H1 (cell line): ENCODE results near the gene RAB36. TPM values are rescaled to one million over a fixed set of nuclear protein-coding genes. Genes with fewer than 3 reads are reported as not detected.

Source experiments
- CHD7 ChIP-seq: fragments of 300-600 bp; sonication (generic); IDR thresholded peaks from 2 replicates; pipeline ENCODE4 v1.7.1; 2012; ENCODE audit warnings: low read length, moderate library complexity, mild to moderate bottlenecking, inconsistent platforms; ENCODE audit not compliant: insufficient replicate concordance
- CREB1 ChIP-seq: IDR thresholded peaks from 2 replicates; pipeline ENCODE4 v1.6.1; 2012; ENCODE audit warnings: inconsistent platforms
- E2F6 ChIP-seq: IDR thresholded peaks from 2 replicates; pipeline ENCODE4 v1.6.1; 2012; ENCODE audit warnings: inconsistent platforms
- KDM4A ChIP-seq: IDR thresholded peaks from one replicate; pipeline ENCODE4 v1.7.1; 2012; ENCODE audit warnings: low read depth, mild to moderate bottlenecking, moderate library complexity, low read length, inconsistent platforms; ENCODE audit not compliant: severe bottlenecking
- NANOG ChIP-seq: IDR thresholded peaks from 2 replicates; pipeline ENCODE4 v1.6.1; 2011; ENCODE audit warnings: low read length, low read depth, mild to moderate bottlenecking, inconsistent platforms; ENCODE audit not compliant: insufficient read depth, poor library complexity, severe bottlenecking
- SAP30 ChIP-seq: fragments of 300-600 bp; sonication (generic); IDR thresholded peaks from 2 replicates; pipeline ENCODE4 v1.7.1; 2012; ENCODE audit warnings: low read length, moderate library complexity, mild to moderate bottlenecking, inconsistent platforms; ENCODE audit not compliant: insufficient read depth, insufficient replicate concordance
- SRF ChIP-seq: IDR thresholded peaks from 2 replicates; pipeline ENCODE4 v1.6.1; 2011; ENCODE audit warnings: mild to moderate bottlenecking, low read depth, low read length, moderate library complexity
- SUZ12 ChIP-seq: fragments of 200-600 bp; sonication (generic); IDR thresholded peaks from 2 replicates; pipeline ENCODE4 v1.6.1; 2012; ENCODE audit warnings: mild to moderate bottlenecking, inconsistent platforms, low read length, moderate library complexity, mixed read lengths
- TAF7 ChIP-seq: optimal IDR thresholded peaks from 2 replicates; pipeline ENCODE3; 2011; ENCODE audit warnings: low read depth, mild to moderate bottlenecking, inconsistent platforms, low read length, moderate library complexity, borderline replicate concordance
- TEAD4 ChIP-seq: IDR thresholded peaks from 2 replicates; pipeline ENCODE4 v1.6.1; 2012; ENCODE audit warnings: low read depth, low read length, inconsistent platforms, mixed read lengths
- polyA plus RNA-seq, 7 experiments: library from polyadenylated mRNA; depleted of rRNA in 3 of 7; stranded (reverse) in 5 of 7; unstranded in 2 of 7; fragments of >200 nt in 5 of 7; fragments of 200-250 nt in 2 of 7; gene quantifications; 1 replicate in 5 of 7; 2 replicates in 1 of 7; 4 replicates in 1 of 7; pipeline versions ENCODE4 v1.2.1 to v1.2.3, GENCODE V29; 2011 to 2013; ENCODE audit warnings: missing spikeins in 2 of 7, mixed read lengths in 2 of 7
- total RNA-seq: library from RNA; stranded (reverse); fragmentation: NEBNext Ultra II Directional; extraction: Animal tissue kit (Norgen Biotek cat#: 25700); gene quantifications from 2 replicates; pipeline ENCODE4 v1.2.1, GENCODE V29; 2021

RAB36 gene
- total and polyA plus RNA-seq, 2 of the 8 experiments (the other 6 are each of a cell fraction or from before 2014, with no cell fraction given) = 1.0 to 1.5 TPM

- TF ChIP-seq CHD7 (no peak), TAF7 (no peak), SAP30 (no peak), E2F6 (no peak), NANOG (no peak), KDM4A (no peak), TEAD4 (no peak), CREB1 (no peak), SUZ12 (no peak), SRF (no peak)
These were observed 49.4 kb upstream of the RAB36 start (continued) for GRCh38 chr22:23095733-23096342.
